ENCODE results near the gene UBASH3B.

- TF ChIP-seq L3MBTL2 (conservative IDR thresholded peaks at IDR 0.05) (no peak), SP1 (IDR thresholded peaks at IDR 0.05) (no peak), ZNF384 (IDR thresholded peaks at IDR 0.05) (no peak), FOXM1 (IDR thresholded peaks at IDR 0.05; ENCODE audit: borderline replicate concordance) (no peak), SUZ12 (IDR thresholded peaks at IDR 0.05) (no peak), ARNT (IDR thresholded peaks at IDR 0.05) (no peak), BHLHE40 (IDR thresholded peaks at IDR 0.05; ENCODE audit: borderline replicate concordance) (no peak), TARDBP (IDR thresholded peaks at IDR 0.05) (no peak)
Observed at GRCh38 chr11:122777343-122777742, 121.8 kb downstream of the UBASH3B start.

All from HEK293T (cell line).